H1 (cell line): ENCODE measurements around the gene KRTAP4-5. TPM values are rescaled to one million over a fixed set of nuclear protein-coding genes. Genes with fewer than 3 reads are reported as not detected.

ENCODE experiments used
- CTCF ChIA-PET: fragments of 300-600 bp; sonication (Branson Sonifier 250); formaldehyde crosslinking; loops from one replicate; lab custom pipeline; 2021; ENCODE audit not compliant: partially characterized antibody; lab: Charles Lee
- POLR2A ChIA-PET: fragments of 300-600 bp; sonication (Branson Sonifier 250); formaldehyde crosslinking; loops from one replicate; lab custom pipeline; 2021; ENCODE audit warnings: inconsistent platforms; ENCODE audit not compliant: partially characterized antibody; lab: Charles Lee
- DNase-seq, 2 experiments: peaks; one replicate each; pipeline versions ENCODE4 v3.0.0 to v3.0.0-alpha.2; 2010 to 2022; ENCODE audit warnings: low spot score in 2 of 2, low read depth in 1 of 2, mixed read lengths in 1 of 2
- FAIRE-seq: peaks from 2 replicates; lab custom pipeline; 2011; peaks lifted over from hg19 to GRCh38; lab: Jason Lieb, UNC
- H2AFZ ChIP-seq: 2 replicates; pipeline ENCODE4 v1.8.1; 2012; ENCODE audit warnings: low read length, inconsistent platforms
- H2AK5ac ChIP-seq: 2 replicates; pipeline ENCODE4 v1.6.1; 2013; ENCODE audit warnings: low read depth, low read length
- H2BK120ac ChIP-seq: replicated peaks from 2 replicates; pipeline ENCODE3; 2013; ENCODE audit warnings: low read depth, low read length, inconsistent platforms
- H2BK12ac ChIP-seq: 2 replicates; pipeline ENCODE4 v1.6.1; 2013; ENCODE audit warnings: low read depth, low read length
- H2BK15ac ChIP-seq: 2 replicates; pipeline ENCODE4 v1.6.1; 2013; ENCODE audit warnings: low read length
- H2BK20ac ChIP-seq: 2 replicates; pipeline ENCODE4 v1.6.1; 2013; ENCODE audit warnings: low read length
- H2BK5ac ChIP-seq: 2 replicates; pipeline ENCODE4 v1.6.1; 2013; ENCODE audit warnings: low read depth, low read length
- H3K14ac ChIP-seq: 2 replicates; pipeline ENCODE4 v1.6.1; 2013; ENCODE audit warnings: inconsistent platforms; ENCODE audit not compliant: insufficient read length
- H3K18ac ChIP-seq: 2 replicates; pipeline ENCODE4 v1.6.1; 2013; ENCODE audit warnings: low read length; ENCODE audit errors: extremely low read depth
- H3K23ac ChIP-seq: 2 replicates; pipeline ENCODE4 v1.6.1; 2013; ENCODE audit warnings: inconsistent platforms; ENCODE audit not compliant: insufficient read length
- H3K23me2 ChIP-seq: 2 replicates; pipeline ENCODE4 v1.6.1; 2013; ENCODE audit warnings: low read depth, low read length
- H3K27ac ChIP-seq: 2 replicates; pipeline ENCODE4 v1.6.1; 2011; ENCODE audit warnings: low read depth, low read length, inconsistent platforms
- H3K27me3 ChIP-seq, 4 experiments: replicated peaks in 1 of 4; 1 replicate in 1 of 4; 2 replicates in 3 of 4; pipeline versions ENCODE4 v1.6.1 to v1.8.1; 2011 to 2013; ENCODE audit warnings: low read length in 3 of 4, mild to moderate bottlenecking in 3 of 4, inconsistent platforms in 2 of 4, mixed read lengths in 2 of 4, moderate library complexity in 1 of 4; ENCODE audit not compliant: control insufficient read depth in 3 of 4, insufficient read depth in 3 of 4; ENCODE audit errors: extremely low read depth in 1 of 4
- H3K36me3 ChIP-seq, 4 experiments: 2 replicates each; pipeline versions ENCODE4 v1.6.1 to v1.8.1; 2011 to 2013; ENCODE audit warnings: mild to moderate bottlenecking in 4 of 4, low read length in 3 of 4, moderate library complexity in 2 of 4, control low read depth in 1 of 4, inconsistent platforms in 1 of 4; ENCODE audit not compliant: insufficient read depth in 4 of 4, control insufficient read depth in 2 of 4
- H3K4ac ChIP-seq: replicated peaks from 2 replicates; pipeline ENCODE3; 2013; ENCODE audit warnings: low read length, low read depth, mixed read lengths, inconsistent platforms; ENCODE audit not compliant: insufficient read length
- H3K4me1 ChIP-seq, 4 experiments: replicated peaks in 1 of 4; 1 replicate in 1 of 4; 2 replicates in 3 of 4; pipeline versions ENCODE4 v1.6.1 to v1.8.1; 2011 to 2013; ENCODE audit warnings: low read length in 3 of 4, inconsistent platforms in 2 of 4, mixed read lengths in 1 of 4; ENCODE audit not compliant: insufficient read depth in 4 of 4, control insufficient read depth in 3 of 4
- H3K4me2 ChIP-seq, 2 experiments: 2 replicates each; pipeline versions ENCODE4 v1.6.1 to v1.8.1; 2011 to 2013; ENCODE audit warnings: low read depth in 2 of 2, low read length in 2 of 2, control low read depth in 1 of 2, inconsistent platforms in 1 of 2, mild to moderate bottlenecking in 1 of 2; ENCODE audit not compliant: insufficient read depth in 1 of 2
- H3K4me3 ChIP-seq, 4 experiments: fragments of 200-600, 300-600 bp in 1 of 4; sonication (generic), shearing (Covaris generic), sonication (Bioruptor Twin) in 1 of 4; 2 replicates each; pipeline versions ENCODE4 v1.5.1 to v1.8.1; 2011 to 2016; ENCODE audit warnings: low read length in 4 of 4, low read depth in 3 of 4, control low read depth in 2 of 4, inconsistent platforms in 2 of 4, mild to moderate bottlenecking in 2 of 4, mixed read lengths in 1 of 4, moderate library complexity in 1 of 4; ENCODE audit not compliant: insufficient read depth in 2 of 4; ENCODE audit errors: extremely low read depth in 1 of 4
- H3K56ac ChIP-seq: replicated peaks from 2 replicates; pipeline ENCODE3; 2013; ENCODE audit warnings: low read depth, mild to moderate bottlenecking, mixed read lengths, low read length, inconsistent platforms; ENCODE audit not compliant: insufficient read length
- H3K79me1 ChIP-seq: 2 replicates; pipeline ENCODE4 v1.6.1; 2013; ENCODE audit warnings: low read depth, low read length, control low read depth
- H3K79me2 ChIP-seq, 2 experiments: 2 replicates each; pipeline versions ENCODE4 v1.6.1 to v1.8.1; 2012 to 2013; ENCODE audit warnings: low read length in 2 of 2, mild to moderate bottlenecking in 2 of 2, inconsistent platforms in 1 of 2; ENCODE audit not compliant: insufficient read depth in 2 of 2, control insufficient read depth in 1 of 2
- H3K9ac ChIP-seq, 4 experiments: replicated peaks in 1 of 4; 1 replicate in 1 of 4; 2 replicates in 3 of 4; pipeline versions ENCODE4 v1.6.1 to v1.8.1; 2011 to 2013; ENCODE audit warnings: low read depth in 3 of 4, low read length in 3 of 4, control low read depth in 2 of 4, mild to moderate bottlenecking in 2 of 4, moderate library complexity in 2 of 4, inconsistent platforms in 1 of 4; ENCODE audit errors: extremely low read depth in 1 of 4
- H3K9me3 ChIP-seq, 2 experiments: 2 replicates each; pipeline versions ENCODE4 v1.6.1 to v1.8.1; 2012 to 2013; ENCODE audit warnings: mild to moderate bottlenecking in 2 of 2, moderate library complexity in 2 of 2, control low read depth in 1 of 2, inconsistent platforms in 1 of 2, low read depth in 1 of 2, low read length in 1 of 2, mixed read lengths in 1 of 2; ENCODE audit not compliant: insufficient read depth in 2 of 2
- H4K20me1 ChIP-seq, 2 experiments: replicated peaks in 1 of 2; 2 replicates each; pipeline versions ENCODE3 to v1.8.1; 2011 to 2013; ENCODE audit warnings: inconsistent platforms in 2 of 2, low read length in 2 of 2, mild to moderate bottlenecking in 1 of 2; ENCODE audit not compliant: insufficient read depth in 2 of 2, control insufficient read depth in 1 of 2
- H4K5ac ChIP-seq: 2 replicates; pipeline ENCODE4 v1.6.1; 2013; ENCODE audit warnings: low read length, low read depth, mixed read lengths, inconsistent platforms; ENCODE audit not compliant: insufficient read length
- H4K8ac ChIP-seq: 2 replicates; pipeline ENCODE4 v1.8.0; 2013; ENCODE audit warnings: mild to moderate bottlenecking, moderate library complexity, low read length, inconsistent platforms; ENCODE audit not compliant: insufficient read depth; ENCODE audit errors: extremely low read depth
- H4K91ac ChIP-seq: replicated peaks from 2 replicates; pipeline ENCODE3; 2013; ENCODE audit warnings: low read length, mixed read lengths, inconsistent platforms; ENCODE audit not compliant: insufficient read length
- CTBP2 ChIP-seq: IDR thresholded peaks from 2 replicates; pipeline ENCODE4 v1.7.0; 2011; ENCODE audit warnings: borderline replicate concordance, mild to moderate bottlenecking, moderate library complexity, mixed read lengths, low read length; ENCODE audit not compliant: insufficient read depth, insufficient read length
- EGR1 ChIP-seq: IDR thresholded peaks from 2 replicates; pipeline ENCODE4 v1.6.1; 2011; ENCODE audit warnings: low read depth, low read length, borderline replicate concordance
- RAD21 ChIP-seq, 2 experiments: IDR thresholded peaks in 1 of 2; conservative IDR thresholded peaks in 1 of 2; 2 replicates each; pipeline ENCODE4 v1.6.1; 2011; ENCODE audit warnings: low read depth in 2 of 2, low read length in 2 of 2, improper control_type of control experiment in 1 of 2, inconsistent platforms in 1 of 2, mild to moderate bottlenecking in 1 of 2, moderate library complexity in 1 of 2
- RBBP5 ChIP-seq: IDR thresholded peaks from 2 replicates; pipeline ENCODE4 v1.7.1; 2012; ENCODE audit warnings: low read depth, mild to moderate bottlenecking, inconsistent platforms, low read length, moderate library complexity, borderline replicate concordance
- SIRT6 ChIP-seq: IDR thresholded peaks from one replicate; pipeline ENCODE4 v1.7.1; 2012; ENCODE audit warnings: low read length, inconsistent platforms
- SP1 ChIP-seq: IDR thresholded peaks from 2 replicates; pipeline ENCODE4 v1.6.1; 2011; ENCODE audit warnings: low read depth, low read length
- TCF12 ChIP-seq: IDR thresholded peaks from 2 replicates; pipeline ENCODE4 v1.6.1; 2011; ENCODE audit warnings: low read depth, mild to moderate bottlenecking, low read length
- WGBS, 2 experiments: shearing (Covaris generic) in 1 of 2; methylation state at CpG; one replicate each; pipeline versions ENCODE4 v1.1.6 to v1.1.7; 2013 to 2015; ENCODE audit warnings: low lambda C conversion rate in 2 of 2, mixed read lengths in 2 of 2, inconsistent platforms in 1 of 2, low coverage in 1 of 2, missing lambda C conversion rate in 1 of 2; ENCODE audit not compliant: insufficient replicate concordance in 2 of 2, insufficient coverage in 1 of 2, insufficient read length in 1 of 2; ENCODE audit errors: extremely low coverage in 1 of 2, missing lambda C conversion rate in 1 of 2; 5-methylcytosine and 5-hydroxymethylcytosine counted together
- polyA plus RNA-seq, 7 experiments: library from polyadenylated mRNA; depleted of rRNA in 3 of 7; stranded (reverse) in 5 of 7; unstranded in 2 of 7; fragments of >200 nt in 5 of 7; fragments of 200-250 nt in 2 of 7; gene quantifications; 1 replicate in 5 of 7; 2 replicates in 1 of 7; 4 replicates in 1 of 7; pipeline versions ENCODE4 v1.2.1 to v1.2.3, GENCODE V29; 2011 to 2013; ENCODE audit warnings: missing spikeins in 2 of 7, mixed read lengths in 2 of 7
- total RNA-seq: library from RNA; stranded (reverse); fragmentation: NEBNext Ultra II Directional; extraction: Animal tissue kit (Norgen Biotek cat#: 25700); gene quantifications from 2 replicates; pipeline ENCODE4 v1.2.1, GENCODE V29; 2021
- TF ChIP-seq, protein P1 (sequence below): IDR thresholded peaks from 2 replicates; pipeline ENCODE4 v1.6.1; 2012; ENCODE audit warnings: low read length, inconsistent platforms

The KRTAP4-5 gene
- total and polyA plus RNA-seq, 2 of the 8 experiments (the other 6 are each of a cell fraction or from before 2014, with no cell fraction given): not detected

DNA sequence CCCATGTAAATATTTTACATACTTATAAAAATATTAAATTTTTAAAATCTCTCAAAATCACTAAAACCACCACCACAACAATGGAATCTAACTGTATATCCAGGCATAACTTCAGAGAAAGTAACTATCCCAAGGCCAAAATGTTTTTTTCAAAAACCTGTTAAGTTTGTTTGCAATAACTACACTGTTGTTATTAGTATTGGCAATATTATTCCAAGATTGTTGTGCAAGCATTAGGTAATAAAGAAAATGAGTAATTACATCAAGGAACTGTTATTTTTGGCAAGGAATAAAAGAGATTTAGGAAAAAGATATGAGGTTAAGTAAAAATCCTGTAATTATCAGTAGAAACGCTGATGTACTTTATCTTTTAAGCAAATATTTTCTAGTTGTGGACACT is 22.3 kb downstream of the KRTAP4-5 start:
- no peak overlapping the region for H2AFZ ChIP-seq
- no peaks in the 10 kb centered on the region for H3K27me3 ChIP-seq
- no peak overlapping the region for H4K8ac ChIP-seq
- H4K20me1 ChIP-seq: no peaks in the 10 kb centered on the region
- ChIA-PET POLR2A (no interaction called here), CTCF (no interaction called here)
- no peak overlapping the region for H3K14ac ChIP-seq
- no peak overlapping the region for H2BK20ac ChIP-seq
- H3K4me3 ChIP-seq: no peak overlapping the region
- no peak overlapping the region for H3K4ac ChIP-seq
- no peak overlapping the region for H4K91ac ChIP-seq
- no peak overlapping the region for H3K4me2 ChIP-seq
- no peak overlapping the region for H2BK12ac ChIP-seq
- no peak overlapping the region for H2AK5ac ChIP-seq
- no peak for TF ChIP-seq RAD21 (IDR thresholded peaks at IDR 0.05 in 1 of 2, conservative IDR thresholded peaks at IDR 0.05 in 1 of 2; ENCODE audit: low read depth in 2 of 2, low read length in 2 of 2)
- TF ChIP-seq SIRT6: no peak
- TF ChIP-seq TCF12: no peak
- TF ChIP-seq CTBP2: no peak
- TF ChIP-seq SP1: no peak
- no peak for TF ChIP-seq EGR1
- no peak for TF ChIP-seq RBBP5
- TF ChIP-seq, protein P1, sequence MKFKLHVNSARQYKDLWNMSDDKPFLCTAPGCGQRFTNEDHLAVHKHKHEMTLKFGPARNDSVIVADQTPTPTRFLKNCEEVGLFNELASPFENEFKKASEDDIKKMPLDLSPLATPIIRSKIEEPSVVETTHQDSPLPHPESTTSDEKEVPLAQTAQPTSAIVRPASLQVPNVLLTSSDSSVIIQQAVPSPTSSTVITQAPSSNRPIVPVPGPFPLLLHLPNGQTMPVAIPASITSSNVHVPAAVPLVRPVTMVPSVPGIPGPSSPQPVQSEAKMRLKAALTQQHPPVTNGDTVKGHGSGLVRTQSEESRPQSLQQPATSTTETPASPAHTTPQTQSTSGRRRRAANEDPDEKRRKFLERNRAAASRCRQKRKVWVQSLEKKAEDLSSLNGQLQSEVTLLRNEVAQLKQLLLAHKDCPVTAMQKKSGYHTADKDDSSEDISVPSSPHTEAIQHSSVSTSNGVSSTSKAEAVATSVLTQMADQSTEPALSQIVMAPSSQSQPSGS: no peak
- TF ChIP-seq, all 59 proteins: peak for 0
- Histone ChIP-seq H3K79me2 (no peaks in the 10 kb centered on the region), H4K5ac (no peak overlapping the region), H3K18ac (no peak overlapping the region), H2BK120ac (no peak overlapping the region), H2BK5ac (no peak overlapping the region), H3K9me3 (0 out of 4 replicates have a peak, but pooled peaks cover 0 to 5% of the 10 kb centered on the region in 2 experiments), H3K56ac (no peak overlapping the region), H3K4me1 (no peaks in the 10 kb centered on the region), H3K23ac (no peak overlapping the region), H3K23me2 (no peaks in the 10 kb centered on the region), H3K9ac (no peak overlapping the region), H3K79me1 (no peaks in the 10 kb centered on the region), H3K27ac (no peak overlapping the region), H3K36me3 (no peaks in the 10 kb centered on the region), H2BK15ac (no peak overlapping the region)
- DNase-seq (no peak), FAIRE-seq (no peak)
- WGBS, 2 experiments: 95% methylated on average over 1 of the region's 1 CpG; no CpG with 5 or more reads in 1 of the 2 experiments
